Activated T-cell treated with anti-CD3 and anti-CD28 coated beads, Interleukin-2, amount 50 U/mL, for 4 hours (primary cell): ENCODE measurements around the gene CNIH3. TPM values are rescaled to one million over a fixed set of nuclear protein-coding genes. Genes with fewer than 3 reads are reported as not detected.

Experiments
- total RNA-seq, 3 donors: library from RNA; stranded (reverse); gene quantifications; one replicate each; pipeline ENCODE4 v1.2.1, GENCODE V29; 2021

CNIH3 gene
- total RNA-seq, 3 donors from 2014 or later: 0.66 to 1.1 (median 0.71) TPM

Other genes starting within 250 kb of the CNIH3 start
- gene WDR26, start 181.5 kb upstream of the CNIH3 start, total RNA-seq: 10 to 100 TPM; 48.9 to 58.6 (median 53.6) TPM